WTC11 (cell line): Measurements from ENCODE around the gene SHTN1. TPM values are rescaled to one million over a fixed set of nuclear protein-coding genes. Genes with fewer than 3 reads are reported as not detected.

Experiments
- ATAC-seq: fragments of 200-7000 bp; cut with Tn5 transposase; 2 replicates; pipeline ENCODE4 v1.10.0; 2021; ENCODE audit warnings: mild to moderate bottlenecking, moderate library complexity
- CTCF ChIA-PET: fragments of 300-600 bp; sonication (Branson Sonifier 250); formaldehyde crosslinking; loops from one replicate; lab custom pipeline; 2021; ENCODE audit warnings: antibody characterized with exemption; lab: Charles Lee
- POLR2A ChIA-PET: fragments of 350-600 bp; sonication (Branson Sonifier 250); formaldehyde crosslinking; loops from one replicate; lab custom pipeline; 2021; ENCODE audit warnings: antibody characterized with exemption; lab: Charles Lee
- DNase-seq: peaks from one replicate; pipeline ENCODE4 v3.0.0; 2021; ENCODE audit warnings: low spot score
- H3K27ac Mint-ChIP-seq: 2 replicates; pipeline ENCODE4 v1.8.0; 2021; ENCODE audit warnings: mixed read lengths
- H3K27me3 Mint-ChIP-seq: 2 replicates; pipeline ENCODE4 v1.8.0; 2021; ENCODE audit warnings: low read depth, mild to moderate bottlenecking, moderate library complexity, mixed read lengths
- H3K36me3 Mint-ChIP-seq: 2 replicates; pipeline ENCODE4 v1.8.0; 2021; ENCODE audit warnings: mixed read lengths
- H3K4me1 Mint-ChIP-seq: 2 replicates; pipeline ENCODE4 v1.8.0; 2022; ENCODE audit warnings: mixed read lengths
- H3K4me3 Mint-ChIP-seq: 2 replicates; pipeline ENCODE4 v1.8.0; 2021; ENCODE audit warnings: mild to moderate bottlenecking, moderate library complexity, mixed read lengths
- H3K9me3 Mint-ChIP-seq: 2 replicates; pipeline ENCODE4 v1.8.0; 2021; ENCODE audit warnings: mixed read lengths
- CREB1 ChIP-seq: sonication (generic); formaldehyde crosslinking; IDR thresholded peaks from 2 replicates; pipeline ENCODE4 v1.8.0; 2023; ENCODE audit warnings: mild to moderate bottlenecking, missing genetic modification reagents
- CREM ChIP-seq: sonication (generic); formaldehyde crosslinking; IDR thresholded peaks from 2 replicates; pipeline ENCODE4 v1.8.1; 2022; ENCODE audit warnings: mild to moderate bottlenecking, missing genetic modification reagents, moderate library complexity
- E2F1 ChIP-seq: sonication (generic); formaldehyde crosslinking; IDR thresholded peaks from 2 replicates; pipeline ENCODE4 v1.8.0; 2022; ENCODE audit warnings: mild to moderate bottlenecking, missing genetic modification reagents
- EMX1 ChIP-seq: fragments of 250-450 bp; sonication (Bioruptor Pico); IDR thresholded peaks from 2 replicates; pipeline ENCODE4 v1.8.0; 2021; ENCODE audit warnings: mild to moderate bottlenecking
- FOXP1 ChIP-seq: sonication (generic); formaldehyde crosslinking; IDR thresholded peaks from 2 replicates; pipeline ENCODE4 v1.8.0; 2022; ENCODE audit warnings: missing genetic modification reagents, mild to moderate bottlenecking, moderate library complexity, borderline replicate concordance
- GABPB1 ChIP-seq: sonication (generic); formaldehyde crosslinking; IDR thresholded peaks from 2 replicates; pipeline ENCODE4 v1.8.1; 2023; ENCODE audit warnings: mild to moderate bottlenecking, missing genetic modification reagents
- GRHL2 ChIP-seq: fragments of 250-450 bp; sonication (Bioruptor Pico); IDR thresholded peaks from 2 replicates; pipeline ENCODE4 v1.8.0; 2022; ENCODE audit warnings: mild to moderate bottlenecking, moderate library complexity; ENCODE audit not compliant: insufficient replicate concordance, severe bottlenecking
- HMGA2 ChIP-seq: fragments of 250-450 bp; sonication (Bioruptor Pico); IDR thresholded peaks from 2 replicates; pipeline ENCODE4 v1.4.0; 2021; ENCODE audit warnings: mild to moderate bottlenecking, moderate library complexity
- IRF2 ChIP-seq: sonication (generic); formaldehyde crosslinking; IDR thresholded peaks from 2 replicates; pipeline ENCODE4 v1.8.0; 2022; ENCODE audit warnings: low read depth, missing genetic modification reagents, borderline replicate concordance
- JAZF1 ChIP-seq: fragments of 250-450 bp; sonication (Bioruptor Pico); IDR thresholded peaks from 2 replicates; pipeline ENCODE4 v1.9.0; 2021; ENCODE audit warnings: moderate library complexity, mild to moderate bottlenecking, inconsistent platforms
- MXD4 ChIP-seq: fragments of 250-450 bp; sonication (Bioruptor Pico); IDR thresholded peaks from 2 replicates; pipeline ENCODE4 v1.8.0; 2021; ENCODE audit warnings: mild to moderate bottlenecking, moderate library complexity, borderline replicate concordance
- NFATC4 ChIP-seq: fragments of 250-450 bp; sonication (Bioruptor Pico); IDR thresholded peaks from 2 replicates; pipeline ENCODE4 v1.9.0; 2021; ENCODE audit warnings: mild to moderate bottlenecking
- NFE2L1 ChIP-seq: sonication (generic); formaldehyde crosslinking; IDR thresholded peaks from 2 replicates; pipeline ENCODE4 v1.8.1; 2023; ENCODE audit warnings: missing genetic modification reagents
- NFYB ChIP-seq: sonication (generic); formaldehyde crosslinking; conservative IDR thresholded peaks from 2 replicates; pipeline ENCODE4 v1.8.0; 2022; ENCODE audit warnings: low read depth, missing genetic modification reagents
- RELA ChIP-seq: sonication (generic); formaldehyde crosslinking; IDR thresholded peaks from 2 replicates; pipeline ENCODE4 v1.8.1; 2022; ENCODE audit warnings: missing genetic modification reagents, mild to moderate bottlenecking, borderline replicate concordance
- RORB ChIP-seq: fragments of 250-450 bp; sonication (Bioruptor Pico); IDR thresholded peaks from 2 replicates; pipeline ENCODE4 v1.9.0; 2021; ENCODE audit warnings: mild to moderate bottlenecking
- SP1 ChIP-seq: sonication (generic); formaldehyde crosslinking; conservative IDR thresholded peaks from 2 replicates; pipeline ENCODE4 v1.8.1; 2022; ENCODE audit warnings: missing genetic modification reagents
- TCF7 ChIP-seq: sonication (generic); formaldehyde crosslinking; IDR thresholded peaks from 2 replicates; pipeline ENCODE4 v1.8.0; 2022; ENCODE audit warnings: mild to moderate bottlenecking, low read depth, missing genetic modification reagents, moderate library complexity
- ZNF138 ChIP-seq: sonication (generic); formaldehyde crosslinking; conservative IDR thresholded peaks from 2 replicates; pipeline ENCODE4 v1.8.1; 2022; ENCODE audit warnings: mild to moderate bottlenecking, moderate library complexity, missing genetic modification reagents
- ZNF416 ChIP-seq: fragments of 250-450 bp; sonication (Bioruptor Pico); IDR thresholded peaks from 2 replicates; pipeline ENCODE4 v1.9.0; 2021; ENCODE audit warnings: mild to moderate bottlenecking, inconsistent platforms
- ZSCAN18 ChIP-seq: fragments of 250-450 bp; sonication (Bioruptor Pico); IDR thresholded peaks from 2 replicates; pipeline ENCODE4 v2.1.2; 2022; ENCODE audit warnings: mild to moderate bottlenecking, moderate library complexity
- total RNA-seq: library from RNA; stranded (reverse); gene quantifications from 3 replicates; pipeline ENCODE4 v1.2.3, GENCODE V29; 2021

Gene SHTN1
- total RNA-seq, 1 experiment from 2014 or later: 11.0 TPM

DNA sequence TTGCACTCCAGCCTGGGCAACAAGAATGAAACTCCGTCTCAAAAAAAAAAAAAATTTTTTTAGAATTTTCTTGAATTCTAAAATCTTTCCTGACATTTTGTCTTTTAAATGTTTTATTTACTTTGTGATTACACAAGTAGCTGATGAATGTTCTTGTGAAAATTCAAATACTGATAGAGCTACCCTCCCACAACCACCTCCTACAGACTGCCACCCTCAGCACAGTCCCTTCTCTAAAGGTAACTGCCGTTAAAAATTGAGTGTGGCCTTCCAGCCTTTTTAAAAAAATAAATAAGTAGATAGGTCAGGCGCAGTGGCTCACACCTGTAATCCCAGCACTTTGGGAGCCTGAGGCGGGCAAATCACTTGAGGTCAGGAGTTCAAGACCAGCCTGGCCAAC is 140.6 kb downstream of the SHTN1 start:
- no peak overlapping the region for H3K27ac Mint-ChIP-seq
- ATAC-seq (no peak), DNase-seq (no peak)
- ChIA-PET CTCF (no interaction called here), POLR2A (no interaction called here)
- H3K4me1 Mint-ChIP-seq: peaks cover 13% of the 10 kb centered on the region
- no peak overlapping the region for H3K4me3 Mint-ChIP-seq
- H3K27me3 Mint-ChIP-seq: no peaks in the 10 kb centered on the region
- TF ChIP-seq HMGA2 (CRISPR knock-in tag) (no peak), NFE2L1 (CRISPR knock-in tag) (no peak), NFATC4 (no peak), E2F1 (CRISPR knock-in tag) (no peak), TCF7 (CRISPR knock-in tag) (no peak), CREB1 (CRISPR knock-in tag) (no peak), ZNF416 (CRISPR knock-in tag) (no peak), CREM (CRISPR knock-in tag) (no peak), ZNF138 (CRISPR knock-in tag) (no peak), FOXP1 (CRISPR knock-in tag) (no peak), NFYB (no peak), RELA (CRISPR knock-in tag) (no peak), IRF2 (CRISPR knock-in tag) (no peak), GRHL2 (CRISPR knock-in tag) (no peak), SP1 (CRISPR knock-in tag) (no peak)
- no peaks in the 10 kb centered on the region for H3K9me3 Mint-ChIP-seq
- H3K36me3 Mint-ChIP-seq: no peaks in the 10 kb centered on the region

DNA sequence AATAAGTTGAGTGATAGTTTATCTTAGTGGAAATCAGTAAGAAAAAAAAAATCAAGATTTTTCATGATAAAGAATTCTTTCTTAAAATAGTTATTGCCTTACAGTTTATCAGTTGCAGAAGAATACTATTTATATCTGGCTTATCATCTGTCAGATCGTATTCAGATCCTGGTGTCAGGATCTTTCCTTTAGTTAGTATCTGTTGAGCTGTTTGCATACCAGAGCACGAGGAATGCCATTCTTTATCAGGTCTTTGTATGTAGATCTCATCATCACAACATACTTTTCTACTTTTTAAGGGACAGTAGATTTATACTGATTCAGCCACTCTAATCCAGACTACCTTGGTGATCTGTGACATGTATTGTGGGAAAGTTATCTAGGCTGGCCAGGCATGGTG is 143.2 kb downstream of the SHTN1 start:
- Mint-ChIP-seq H3K9me3 (peaks cover 12% of the 10 kb centered on the region), H3K4me1 (no peaks in the 10 kb centered on the region), H3K27me3 (no peaks in the 10 kb centered on the region), H3K27ac (no peak overlapping the region), H3K4me3 (no peak overlapping the region), H3K36me3 (peaks cover 3% of the 10 kb centered on the region)
- ChIA-PET POLR2A (no interaction called here), CTCF (no interaction called here)
- ATAC-seq (no peak), DNase-seq (no peak)
- TF ChIP-seq JAZF1 (CRISPR knock-in tag) (no peak), RORB (no peak), GRHL2 (CRISPR knock-in tag) (no peak), GABPB1 (CRISPR knock-in tag) (no peak)

GRCh38 chr10:116857156-116857555 is 147.8 kb downstream of the SHTN1 start:
- TF ChIP-seq ZSCAN18 (CRISPR knock-in tag): no peak
- Mint-ChIP-seq H3K9me3 (peaks cover 12% of the 10 kb centered on the region), H3K4me1 (no peaks in the 10 kb centered on the region), H3K4me3 (no peak overlapping the region), H3K36me3 (peaks cover 6% of the 10 kb centered on the region), H3K27me3 (no peaks in the 10 kb centered on the region; the same call in 1 of the 2 replicates), H3K27ac (no peak overlapping the region)
- ChIA-PET POLR2A (interaction anchor here (0.6 kb wide), 1 partner anchor 15 kb away, joined by 3 read pairs; no protein-coding TSS in a partner anchor), CTCF (interaction anchor here (0.5 to 0.9 kb wide), 2 partner anchors 30 to 334 kb away, joined by 3 read pairs; no protein-coding TSS in a partner anchor)
- ATAC-seq (no peak), DNase-seq (no peak)

DNA sequence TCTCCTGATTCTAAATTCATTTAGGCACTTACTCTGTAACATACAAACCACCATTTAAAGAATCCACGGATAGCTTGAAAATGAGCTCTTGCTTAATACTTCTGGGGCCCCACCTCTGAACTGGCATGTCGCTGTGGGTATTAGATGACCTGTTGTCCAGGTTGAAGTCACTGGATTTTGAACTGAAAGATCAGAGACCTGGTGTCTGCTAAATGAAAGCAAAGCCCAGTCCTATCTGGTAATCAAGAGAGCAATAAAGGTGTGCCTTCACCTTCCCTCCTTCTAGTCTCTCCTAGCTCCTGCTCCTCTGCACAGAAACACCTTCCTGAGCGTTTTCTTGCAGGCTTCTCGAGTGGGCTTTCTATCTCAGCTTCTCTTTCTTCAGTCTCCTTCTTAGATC is 151.3 kb downstream of the SHTN1 start:
- Mint-ChIP-seq H3K9me3 (peaks cover 12% of the 10 kb centered on the region), H3K27ac (no peak overlapping the region), H3K4me1 (peaks cover 10% of the 10 kb centered on the region), H3K27me3 (peaks cover 20% of the 10 kb centered on the region), H3K4me3 (no peak overlapping the region), H3K36me3 (peaks cover 6% of the 10 kb centered on the region)
- ChIA-PET CTCF (interaction anchor here (0.8 to 0.9 kb wide), 2 partner anchors 36 to 46 kb away, joined by 3 read pairs; no protein-coding TSS in a partner anchor), POLR2A (no interaction called here)
- ATAC-seq (no peak), DNase-seq (no peak)
- TF ChIP-seq MXD4 (CRISPR knock-in tag) (no peak), EMX1 (CRISPR knock-in tag) (no peak)
